Measurements from ENCODE around the gene PHF23. TPM values are rescaled to one million over a fixed set of nuclear protein-coding genes. Genes with fewer than 3 reads are reported as not detected.

The PHF23 gene
- polyA plus RNA-seq, 1 donor: 45.4 TPM

- H3K4me3 ChIP-seq (ENCODE audit: low read length): peak overlapping the region; percentile 98
- H3K36me3 ChIP-seq (ENCODE audit: control insufficient read depth, insufficient read depth, low read length): peaks cover 34% of the 10 kb centered on the region
- H3K27ac ChIP-seq (ENCODE audit: low read length): peak overlapping the region; percentile 66
- no peaks in the 10 kb centered on the region for H3K27me3 ChIP-seq (ENCODE audit: control insufficient read depth, insufficient read depth, low read length)
- H3K9me3 ChIP-seq (ENCODE audit: control insufficient read depth, low read depth, low read length): no peaks in the 10 kb centered on the region
- H3K4me1 ChIP-seq (ENCODE audit: control insufficient read depth, insufficient read depth, low read length): peaks cover 32% of the 10 kb centered on the region
- no CpG with 5 or more reads among the region's 73 CpGs for WGBS (ENCODE audit: insufficient coverage, low lambda C conversion rate)
- peak; percentile 75 to 88 for DNase-seq
These were observed 1.4 kb downstream of the PHF23 start for GRCh38 chr17:7237761-7238419.

GRCh38 chr17:7237266-7237760, 1.9 kb downstream of the PHF23 start:
- DNase-seq: no peak
- Histone ChIP-seq H3K27me3 (ENCODE audit: control insufficient read depth, insufficient read depth, low read length) (no peaks in the 10 kb centered on the region), H3K9me3 (ENCODE audit: control insufficient read depth, low read depth, low read length) (no peaks in the 10 kb centered on the region), H3K4me1 (ENCODE audit: control insufficient read depth, insufficient read depth, low read length) (peaks cover 36% of the 10 kb centered on the region), H3K4me3 (ENCODE audit: low read length) (peak overlapping the region; percentile 98), H3K36me3 (ENCODE audit: control insufficient read depth, insufficient read depth, low read length) (peaks cover 34% of the 10 kb centered on the region), H3K27ac (ENCODE audit: low read length) (peak overlapping the region; percentile 66)
- WGBS (ENCODE audit: insufficient coverage, low lambda C conversion rate): no CpG with 5 or more reads among the region's 6 CpGs

GRCh38 chr17:7236808-7237207, 2.4 kb downstream of the PHF23 start:
- no peak for DNase-seq
- Histone ChIP-seq H3K27me3 (ENCODE audit: control insufficient read depth, insufficient read depth, low read length) (no peaks in the 10 kb centered on the region), H3K27ac (ENCODE audit: low read length) (peak overlapping the region; percentile 66), H3K36me3 (ENCODE audit: control insufficient read depth, insufficient read depth, low read length) (peaks cover 34% of the 10 kb centered on the region), H3K9me3 (ENCODE audit: control insufficient read depth, low read depth, low read length) (no peaks in the 10 kb centered on the region), H3K4me1 (ENCODE audit: control insufficient read depth, insufficient read depth, low read length) (peaks cover 40% of the 10 kb centered on the region), H3K4me3 (ENCODE audit: low read length) (peak overlapping the region; percentile 98)
- WGBS (ENCODE audit: insufficient coverage, low lambda C conversion rate): 88% methylated on average over 5 of the region's 6 CpGs

DNA sequence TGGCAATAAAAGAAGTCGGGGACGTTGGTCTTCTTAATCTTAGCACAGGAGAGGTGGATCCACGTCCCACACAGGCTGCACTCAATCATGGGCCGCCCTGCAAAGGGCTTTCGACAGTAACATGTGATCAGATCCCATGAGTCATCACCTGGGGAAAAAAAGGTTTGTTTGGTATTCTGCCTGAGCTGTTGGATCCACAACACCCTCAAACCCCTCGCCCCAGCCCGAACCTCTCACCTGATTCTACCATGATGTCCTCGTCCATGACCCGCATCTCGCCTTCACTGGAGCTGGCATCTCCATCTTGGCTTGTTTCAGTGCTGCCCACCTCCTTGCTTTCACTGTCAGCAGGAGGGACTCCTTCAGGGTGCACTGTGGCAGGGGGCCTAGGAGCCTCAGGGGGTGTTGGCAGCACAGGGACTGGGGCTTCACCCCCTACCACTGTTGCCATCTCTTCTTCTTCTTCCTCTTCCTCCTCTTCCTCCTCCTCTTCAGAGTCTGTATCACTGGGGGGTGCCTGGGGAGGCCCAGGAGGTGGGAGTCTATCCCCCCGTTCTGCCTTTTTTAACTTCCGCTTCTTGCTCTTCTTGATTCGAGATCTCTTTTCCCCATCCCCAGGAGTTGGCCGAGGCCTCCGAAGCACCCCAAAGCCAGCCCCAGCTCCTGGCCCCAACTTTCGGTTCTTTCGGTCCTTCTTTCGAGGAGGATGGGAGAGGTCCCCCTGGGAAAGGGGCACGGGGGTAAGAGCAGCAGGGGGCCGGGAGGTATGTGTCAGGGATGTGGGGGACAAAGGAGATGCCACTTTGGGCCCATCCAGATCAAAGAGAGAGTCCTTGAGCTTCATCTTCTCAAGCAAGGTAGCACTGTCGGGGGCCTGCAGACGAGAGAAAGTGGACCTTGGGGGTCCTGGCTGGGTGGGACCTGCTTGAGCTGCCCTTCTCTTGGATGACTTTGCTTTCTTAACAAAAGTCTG, 3.3 kb downstream of the PHF23 start:
- Histone ChIP-seq H3K9me3 (ENCODE audit: control insufficient read depth, low read depth, low read length) (no peaks in the 10 kb centered on the region), H3K4me3 (ENCODE audit: low read length) (peak overlapping the region; percentile 95), H3K4me1 (ENCODE audit: control insufficient read depth, insufficient read depth, low read length) (peaks cover 37% of the 10 kb centered on the region), H3K27me3 (ENCODE audit: control insufficient read depth, insufficient read depth, low read length) (no peaks in the 10 kb centered on the region), H3K27ac (ENCODE audit: low read length) (peak overlapping the region; percentile 96), H3K36me3 (ENCODE audit: control insufficient read depth, insufficient read depth, low read length) (peaks cover 32% of the 10 kb centered on the region)
- peak in 1 of 2 donors; percentile 65 for DNase-seq
- no CpG with 5 or more reads among the region's 22 CpGs for WGBS (ENCODE audit: insufficient coverage, low lambda C conversion rate)

DNA sequence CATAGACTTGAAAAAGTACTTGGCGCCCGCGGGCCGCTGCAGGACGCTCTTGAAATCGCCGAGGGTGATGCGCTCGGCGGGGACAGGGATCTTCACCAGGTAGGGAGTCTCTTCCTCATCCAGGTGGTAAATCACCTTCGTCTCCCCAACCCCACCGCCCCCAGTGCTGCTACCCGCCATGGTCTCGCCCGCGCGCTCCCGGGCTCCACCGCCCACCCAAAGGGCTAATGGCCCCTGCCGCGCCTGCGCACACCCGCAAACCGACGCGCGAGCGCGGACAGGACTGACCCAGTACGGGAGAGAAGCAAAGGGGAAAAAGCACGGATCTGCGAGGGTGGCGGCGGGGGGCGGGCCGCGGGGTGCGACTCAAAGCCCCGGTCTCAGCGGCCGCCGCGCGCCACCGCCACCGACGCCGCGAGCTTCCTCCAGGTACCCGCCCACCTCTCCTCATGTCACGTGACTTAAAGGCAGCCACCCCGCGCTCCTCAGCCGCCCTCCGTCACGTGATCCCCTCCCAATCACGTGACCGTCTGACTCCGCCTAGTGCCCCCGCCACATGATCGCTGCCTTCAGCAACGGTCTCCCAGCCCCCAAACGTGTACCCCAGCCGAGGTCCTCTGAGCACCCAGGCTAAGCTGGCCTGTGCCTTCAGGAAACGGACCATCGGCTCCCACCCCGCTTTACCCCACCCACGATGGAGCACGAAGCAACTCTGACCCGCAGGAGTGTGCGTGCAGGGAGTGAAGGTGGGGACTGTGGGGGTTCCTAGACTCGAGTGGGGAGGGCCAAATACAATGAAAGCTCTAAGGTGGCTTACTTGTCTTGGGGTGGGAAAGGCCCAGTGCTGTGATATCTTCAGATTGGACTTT, 4.9 kb downstream of the PHF23 start, which contains the start of gene DVL2:
Gene DVL2, minus strand, starts transcription at position 435 of the 869 bp plus-strand sequence. Its CDS starts 255 bp downstream, at position 180.
- H3K27me3 ChIP-seq (ENCODE audit: control insufficient read depth, insufficient read depth, low read length): no peaks in the 10 kb centered on the region
- H3K27ac ChIP-seq (ENCODE audit: low read length): peak within 1 kb of the TSS; percentile 96
- peaks cover 26% of the 10 kb centered on the region for H3K4me1 ChIP-seq (ENCODE audit: control insufficient read depth, insufficient read depth, low read length)
- H3K4me3 ChIP-seq (ENCODE audit: low read length): peak within 1 kb of the TSS; percentile 95
- WGBS (ENCODE audit: insufficient coverage, low lambda C conversion rate): no CpG with 5 or more reads among the region's 72 CpGs
- peak; percentile 96 to 97 for DNase-seq
- peaks cover 37% of the 10 kb centered on the region for H3K36me3 ChIP-seq (ENCODE audit: control insufficient read depth, insufficient read depth, low read length)
- no peaks in the 10 kb centered on the region for H3K9me3 ChIP-seq (ENCODE audit: control insufficient read depth, low read depth, low read length)

- Histone ChIP-seq H3K27me3 (ENCODE audit: control insufficient read depth, insufficient read depth, low read length) (no peaks in the 10 kb centered on the region), H3K4me3 (ENCODE audit: low read length) (peak overlapping the region; percentile 95), H3K9me3 (ENCODE audit: control insufficient read depth, low read depth, low read length) (peaks cover 2% of the 10 kb centered on the region), H3K36me3 (ENCODE audit: control insufficient read depth, insufficient read depth, low read length) (peaks cover 43% of the 10 kb centered on the region), H3K27ac (ENCODE audit: low read length) (peak overlapping the region; percentile 96), H3K4me1 (ENCODE audit: control insufficient read depth, insufficient read depth, low read length) (peaks cover 26% of the 10 kb centered on the region)
- no peak for DNase-seq
- no CpG with 5 or more reads among the region's 9 CpGs for WGBS (ENCODE audit: insufficient coverage, low lambda C conversion rate)
These were observed 5.6 kb downstream of the PHF23 start for GRCh38 chr17:7233701-7234082.

GRCh38 chr17:7232114-7232513, 7.1 kb downstream of the PHF23 start:
- Histone ChIP-seq H3K27ac (ENCODE audit: low read length) (no peak overlapping the region), H3K36me3 (ENCODE audit: control insufficient read depth, insufficient read depth, low read length) (peaks cover 56% of the 10 kb centered on the region), H3K9me3 (ENCODE audit: control insufficient read depth, low read depth, low read length) (peaks cover 2% of the 10 kb centered on the region), H3K4me1 (ENCODE audit: control insufficient read depth, insufficient read depth, low read length) (peaks cover 21% of the 10 kb centered on the region), H3K4me3 (ENCODE audit: low read length) (peak overlapping the region; percentile 95), H3K27me3 (ENCODE audit: control insufficient read depth, insufficient read depth, low read length) (no peaks in the 10 kb centered on the region)
- no CpG with 5 or more reads among the region's 5 CpGs for WGBS (ENCODE audit: insufficient coverage, low lambda C conversion rate)
- no peak for DNase-seq

DNA sequence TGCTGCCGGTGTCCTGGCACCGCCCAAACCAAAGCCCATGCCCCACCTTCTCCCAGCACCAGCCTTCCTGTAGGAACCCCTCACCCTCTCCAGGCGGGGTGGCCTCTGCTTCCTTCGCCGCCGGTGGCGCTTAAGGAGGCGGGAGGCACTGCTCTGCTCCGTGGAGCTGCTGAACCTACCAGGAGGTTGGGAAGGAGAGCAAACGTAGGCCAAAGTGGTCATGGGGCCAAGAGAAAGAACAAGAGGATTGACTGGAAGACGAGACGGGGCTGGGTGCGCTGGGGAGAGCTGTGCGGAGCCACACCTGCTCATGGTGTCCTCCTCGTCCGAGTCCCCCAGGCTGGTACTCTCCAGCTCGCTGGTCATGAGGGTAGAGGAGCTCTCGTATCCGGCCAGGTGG, 9.8 kb downstream of the PHF23 start:
- no CpG with 5 or more reads among the region's 19 CpGs for WGBS (ENCODE audit: insufficient coverage, low lambda C conversion rate)
- Histone ChIP-seq H3K4me1 (ENCODE audit: control insufficient read depth, insufficient read depth, low read length) (peaks cover 7% of the 10 kb centered on the region), H3K27me3 (ENCODE audit: control insufficient read depth, insufficient read depth, low read length) (no peaks in the 10 kb centered on the region), H3K36me3 (ENCODE audit: control insufficient read depth, insufficient read depth, low read length) (peaks cover 61% of the 10 kb centered on the region), H3K27ac (ENCODE audit: low read length) (no peak overlapping the region), H3K9me3 (ENCODE audit: control insufficient read depth, low read depth, low read length) (peaks cover 2% of the 10 kb centered on the region), H3K4me3 (ENCODE audit: low read length) (no peak overlapping the region)
- no peak for DNase-seq

GRCh38 chr17:7228920-7229319, 10.3 kb downstream of the PHF23 start:
- no CpG with 5 or more reads among the region's 14 CpGs for WGBS (ENCODE audit: insufficient coverage, low lambda C conversion rate)
- Histone ChIP-seq H3K27me3 (ENCODE audit: control insufficient read depth, insufficient read depth, low read length) (no peaks in the 10 kb centered on the region), H3K4me1 (ENCODE audit: control insufficient read depth, insufficient read depth, low read length) (peaks cover 7% of the 10 kb centered on the region), H3K36me3 (ENCODE audit: control insufficient read depth, insufficient read depth, low read length) (peaks cover 67% of the 10 kb centered on the region), H3K9me3 (ENCODE audit: control insufficient read depth, low read depth, low read length) (peaks cover 2% of the 10 kb centered on the region), H3K27ac (ENCODE audit: low read length) (no peak overlapping the region), H3K4me3 (ENCODE audit: low read length) (no peak overlapping the region)
- DNase-seq: no peak
